Lower lobe of right lung (tissue), 2 donors: ENCODE measurements around the gene RNF26. TPM values are rescaled to one million over a fixed set of nuclear protein-coding genes. Genes with fewer than 3 reads are reported as not detected.

Experiments
- ATAC-seq, 2 donors: fragments of 200-7000 bp; cut with Tn5 transposase; one replicate each; pipeline ENCODE4 v1.9.1; 2020 to 2022; ENCODE audit warnings: mild to moderate bottlenecking in 2 of 2, moderate library complexity in 2 of 2
- DNase-seq: peaks from one replicate; pipeline ENCODE4 v3.0.0-alpha.2; 2020
- H3K27ac ChIP-seq: fragments of 200-600 bp; one replicate; pipeline ENCODE4 v1.8.0; 2022
- H3K27me3 ChIP-seq: fragments of 200-600 bp; one replicate; pipeline ENCODE4 v1.8.0; 2022; ENCODE audit warnings: low read depth
- H3K36me3 ChIP-seq: fragments of 200-600 bp; one replicate; pipeline ENCODE4 v1.8.0; 2022; ENCODE audit warnings: mild to moderate bottlenecking
- H3K4me1 ChIP-seq: fragments of 200-600 bp; one replicate; pipeline ENCODE4 v1.8.0; 2022
- H3K4me3 ChIP-seq: fragments of 200-600 bp; one replicate; pipeline ENCODE4 v1.8.0; 2022; ENCODE audit warnings: mild to moderate bottlenecking
- H3K9me3 ChIP-seq: fragments of 200-600 bp; one replicate; pipeline ENCODE4 v1.8.0; 2022
- intact Hi-C: fragments of 100-400 bp; cut with DNase I; formaldehyde crosslinking; loops from one replicate; pipeline ENCODE4 v1.11.0; 2022
- total RNA-seq: library from RNA; stranded (reverse); fragmentation: NEBNext Ultra II Directional; extraction: Animal tissue kit (Norgen Biotek cat#: 25700); gene quantifications from one replicate; pipeline ENCODE4 v1.2.1, GENCODE V29; 2021
- TF ChIP-seq, protein P1 (sequence below): fragments of 200-600 bp; IDR thresholded peaks from one replicate; pipeline ENCODE4 v1.8.0; 2022; ENCODE audit warnings: antibody characterized with exemption, mild to moderate bottlenecking
- donor health status: DM: no; HTN: yes; CAD: no; lungs with severe emphysema.

The RNF26 gene
- total RNA-seq, 1 donor from 2014 or later, result 19.3 TPM

DNA sequence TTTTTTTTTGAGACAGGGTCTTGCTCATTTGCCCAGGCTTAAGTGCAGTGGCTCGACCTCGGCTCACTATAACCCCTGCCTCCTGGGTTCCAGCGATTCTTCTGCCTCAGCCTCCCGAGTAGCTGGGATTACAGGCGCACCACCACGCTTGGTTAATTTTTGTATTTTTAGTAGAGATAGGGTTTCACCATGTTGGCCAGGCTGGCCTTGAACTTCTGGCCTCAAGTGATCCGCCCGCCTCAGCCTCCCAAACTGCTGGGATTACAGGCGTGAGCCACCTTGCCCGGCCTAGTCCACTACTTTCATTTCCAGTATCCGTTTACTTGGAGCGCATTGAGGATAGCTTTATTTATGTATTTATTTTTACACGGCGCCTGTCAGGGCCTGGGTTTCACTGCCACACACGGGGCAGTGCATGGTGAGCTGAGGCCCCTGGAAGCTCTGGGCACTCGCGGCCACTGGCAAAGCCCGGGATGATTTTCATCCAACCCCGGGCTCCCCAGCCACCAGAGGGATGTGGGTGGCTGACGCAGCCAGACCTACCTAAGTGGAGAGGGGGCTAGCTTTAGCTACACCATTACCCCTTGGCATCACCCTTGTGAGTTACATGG, 11.3 kb upstream of the RNF26 start:
- DNase-seq (no peak), ATAC-seq (no peak)
- no peak overlapping the region for H3K27ac ChIP-seq
- TF ChIP-seq, protein P1, sequence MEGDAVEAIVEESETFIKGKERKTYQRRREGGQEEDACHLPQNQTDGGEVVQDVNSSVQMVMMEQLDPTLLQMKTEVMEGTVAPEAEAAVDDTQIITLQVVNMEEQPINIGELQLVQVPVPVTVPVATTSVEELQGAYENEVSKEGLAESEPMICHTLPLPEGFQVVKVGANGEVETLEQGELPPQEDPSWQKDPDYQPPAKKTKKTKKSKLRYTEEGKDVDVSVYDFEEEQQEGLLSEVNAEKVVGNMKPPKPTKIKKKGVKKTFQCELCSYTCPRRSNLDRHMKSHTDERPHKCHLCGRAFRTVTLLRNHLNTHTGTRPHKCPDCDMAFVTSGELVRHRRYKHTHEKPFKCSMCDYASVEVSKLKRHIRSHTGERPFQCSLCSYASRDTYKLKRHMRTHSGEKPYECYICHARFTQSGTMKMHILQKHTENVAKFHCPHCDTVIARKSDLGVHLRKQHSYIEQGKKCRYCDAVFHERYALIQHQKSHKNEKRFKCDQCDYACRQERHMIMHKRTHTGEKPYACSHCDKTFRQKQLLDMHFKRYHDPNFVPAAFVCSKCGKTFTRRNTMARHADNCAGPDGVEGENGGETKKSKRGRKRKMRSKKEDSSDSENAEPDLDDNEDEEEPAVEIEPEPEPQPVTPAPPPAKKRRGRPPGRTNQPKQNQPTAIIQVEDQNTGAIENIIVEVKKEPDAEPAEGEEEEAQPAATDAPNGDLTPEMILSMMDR, result no peak
- intact Hi-C loops, result no loop called here
- H3K4me3 ChIP-seq, result no peak overlapping the region
- no peaks in the 10 kb centered on the region for H3K9me3 ChIP-seq
- peaks cover 17% of the 10 kb centered on the region for H3K27me3 ChIP-seq
- H3K36me3 ChIP-seq, result no peaks in the 10 kb centered on the region
- peaks cover 49% of the 10 kb centered on the region for H3K4me1 ChIP-seq

DNA sequence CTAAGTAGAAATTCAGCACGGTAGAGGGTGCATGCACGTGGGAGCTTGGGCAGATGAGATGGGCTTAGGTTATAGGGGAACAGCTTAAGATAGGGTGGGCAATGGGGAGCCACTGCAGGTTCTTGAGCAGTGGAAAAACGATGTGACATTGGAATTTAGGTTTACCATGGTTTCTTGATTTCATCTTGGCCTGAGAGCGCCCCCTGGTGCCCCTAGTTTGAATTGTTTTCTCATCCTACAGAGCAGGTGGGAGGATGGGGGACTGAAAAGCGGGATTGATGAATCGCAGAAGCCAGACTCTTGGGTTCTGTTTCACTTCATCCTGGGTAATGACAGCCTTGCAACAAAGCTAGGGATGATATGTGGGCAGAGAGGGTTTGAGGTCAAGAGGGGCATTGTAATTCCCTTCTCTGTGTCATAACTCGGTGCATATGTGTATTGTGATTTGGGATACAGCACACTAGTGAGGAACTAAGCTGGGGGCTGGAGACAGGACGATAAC, 10.7 kb upstream of the RNF26 start:
- H3K4me1 ChIP-seq, result peaks cover 43% of the 10 kb centered on the region
- H3K9me3 ChIP-seq, result no peaks in the 10 kb centered on the region
- DNase-seq (no peak), ATAC-seq (peak in 1 of 2 donors; percentile 15)
- intact Hi-C loops, result no loop called here
- peaks cover 13% of the 10 kb centered on the region for H3K27me3 ChIP-seq
- no peak overlapping the region for H3K27ac ChIP-seq
- TF ChIP-seq, protein P1, result peak; percentile 84
- no peak overlapping the region for H3K4me3 ChIP-seq
- no peaks in the 10 kb centered on the region for H3K36me3 ChIP-seq

DNA sequence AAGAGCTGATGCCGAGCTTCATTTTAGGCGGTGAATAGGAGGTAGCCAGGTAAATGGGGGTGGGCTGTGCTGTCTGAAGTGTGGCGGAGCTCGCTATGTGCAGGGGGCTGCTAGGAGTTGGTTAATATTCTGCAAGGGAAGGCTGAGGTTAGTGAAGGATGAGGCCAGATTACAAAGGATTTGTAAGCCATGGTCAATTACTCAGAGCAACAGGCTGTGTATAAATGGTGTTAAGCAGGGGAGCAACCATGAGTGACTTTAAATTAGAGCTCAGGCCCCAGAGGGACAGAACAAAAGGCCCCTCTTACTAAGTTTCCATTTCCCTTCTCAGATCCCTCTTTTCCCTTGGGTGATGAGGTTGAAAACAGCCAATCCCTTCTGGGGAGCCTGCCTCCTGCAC, 10.1 kb upstream of the RNF26 start:
- no peak overlapping the region for H3K27ac ChIP-seq
- TF ChIP-seq, protein P1, result no peak
- intact Hi-C loops, result no loop called here
- H3K36me3 ChIP-seq, result no peaks in the 10 kb centered on the region
- peaks cover 8% of the 10 kb centered on the region for H3K27me3 ChIP-seq
- ATAC-seq, result no peak
- H3K9me3 ChIP-seq, result no peaks in the 10 kb centered on the region
- no peak overlapping the region for H3K4me3 ChIP-seq
- H3K4me1 ChIP-seq, result peaks cover 37% of the 10 kb centered on the region
- no peak for DNase-seq

DNA sequence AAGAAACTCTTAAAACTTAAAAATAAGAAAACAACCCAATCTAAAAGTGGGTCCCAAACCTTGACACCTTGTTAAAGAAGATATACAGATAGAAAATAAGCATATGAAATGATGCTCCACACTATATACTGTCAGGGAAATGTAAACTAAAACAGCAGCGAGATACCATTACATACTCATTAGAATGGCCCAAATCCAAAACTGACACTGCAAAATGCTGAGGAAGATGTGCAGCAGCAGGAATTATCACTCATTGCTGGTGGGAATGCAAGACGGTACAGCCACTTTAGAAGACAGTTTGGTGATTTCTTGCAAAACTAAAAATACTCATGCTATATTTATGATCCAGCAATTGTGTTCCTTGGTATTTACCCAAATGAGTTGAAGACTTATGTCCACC, 5.0 kb upstream of the RNF26 start:
- no peak for ATAC-seq
- no peaks in the 10 kb centered on the region for H3K9me3 ChIP-seq
- no peaks in the 10 kb centered on the region for H3K27me3 ChIP-seq
- no peak overlapping the region for H3K4me3 ChIP-seq
- no peak for DNase-seq
- H3K27ac ChIP-seq, result no peak overlapping the region
- TF ChIP-seq, protein P1, result no peak
- intact Hi-C loops, result no loop called here
- no peaks in the 10 kb centered on the region for H3K4me1 ChIP-seq
- no peaks in the 10 kb centered on the region for H3K36me3 ChIP-seq

DNA sequence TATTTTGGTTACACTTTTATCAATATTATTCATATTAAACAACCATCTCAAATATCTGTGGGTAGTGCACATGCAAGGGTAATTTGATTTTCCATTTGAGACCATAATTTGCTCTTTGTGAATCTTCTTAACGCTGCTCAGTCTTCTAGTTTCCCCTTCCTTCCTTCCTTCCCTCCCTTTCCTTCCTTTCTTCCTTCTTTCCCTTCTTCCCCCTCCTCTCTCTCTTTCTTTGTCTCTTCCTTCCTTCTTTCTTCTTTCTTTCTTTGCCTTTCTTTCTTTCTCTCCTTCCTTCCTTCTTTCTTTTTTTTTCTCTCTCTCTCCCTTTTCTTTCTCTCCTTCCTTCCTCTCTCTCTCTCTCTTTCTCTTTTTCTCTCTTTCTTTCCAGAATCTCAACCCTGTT, 4.1 kb upstream of the RNF26 start:
- no peak for ATAC-seq
- Histone ChIP-seq H3K27ac (no peak overlapping the region), H3K4me1 (peaks cover 6% of the 10 kb centered on the region), H3K27me3 (no peaks in the 10 kb centered on the region), H3K9me3 (no peaks in the 10 kb centered on the region), H3K36me3 (no peaks in the 10 kb centered on the region), H3K4me3 (no peak overlapping the region)
- TF ChIP-seq, protein P1, result no peak
- intact Hi-C loops, result no loop called here
- DNase-seq, result no peak
